Suprapubic skin (tissue), 3 donors: Measurements from ENCODE around the gene ECI2.

Experiments used
- CTCF ChIP-seq, 2 donors: fragments of 200-600 bp in 1 of 2; fragments of 450-650 bp in 1 of 2; sonication (generic) in 1 of 2; IDR thresholded peaks; one replicate each; pipeline ENCODE4 v1.5.1; 2016 to 2019; ENCODE audit warnings: antibody characterized with exemption in 2 of 2, mild to moderate bottlenecking in 1 of 2, moderate library complexity in 1 of 2
- EP300 ChIP-seq: sonication (generic); formaldehyde crosslinking; IDR thresholded peaks from one replicate; pipeline ENCODE4 v1.6.1; 2017; ENCODE audit warnings: antibody characterized with exemption
- POLR2A ChIP-seq, 2 donors: fragments of 450-650 bp; IDR thresholded peaks; one replicate each; pipeline ENCODE4 v1.6.1; 2017; ENCODE audit warnings: antibody characterized with exemption in 2 of 2, mild to moderate bottlenecking in 2 of 2, moderate library complexity in 2 of 2

DNA sequence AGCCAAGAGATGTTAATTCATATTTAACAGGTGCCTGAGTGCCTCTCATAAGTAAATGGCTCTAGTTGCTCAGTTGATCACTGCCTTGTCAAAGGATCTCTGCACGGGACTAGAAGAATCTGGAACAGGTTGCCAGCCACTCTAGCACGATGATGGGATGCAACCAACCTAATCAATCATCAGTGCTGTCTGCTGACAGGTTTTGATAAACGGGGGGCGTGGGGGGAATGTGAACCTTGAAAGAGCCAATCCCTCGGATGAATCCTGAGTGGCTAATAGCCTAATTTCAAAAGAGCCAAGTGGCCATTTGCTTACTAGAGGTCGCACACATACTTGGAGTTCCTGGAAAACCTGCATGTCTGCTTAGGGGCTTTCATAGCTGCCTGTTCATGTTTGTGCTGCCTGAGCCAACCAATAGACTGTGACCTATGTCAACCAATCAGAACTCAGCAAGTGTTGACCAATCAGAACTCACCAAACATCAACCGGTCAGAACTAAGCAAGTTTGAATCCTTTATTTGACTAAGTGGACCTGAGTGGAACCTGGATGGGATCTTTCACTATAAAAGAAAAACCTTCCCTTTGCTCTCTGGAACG lies 43.5 kb upstream of the ECI2 start:
- TF ChIP-seq POLR2A (IDR thresholded peaks at IDR 0.05) (no peak), CTCF (IDR thresholded peaks at IDR 0.05) (no peak), EP300 (no peak)
